Muscle layer of colon (tissue), 2 donors: ENCODE measurements around the gene TFAP2A.

Experiments
- H3K27ac ChIP-seq: one replicate; pipeline ENCODE4 v1.7.0; 2013; ENCODE audit warnings: low read depth, mild to moderate bottlenecking, low read length, moderate library complexity
- H3K27me3 ChIP-seq, 2 donors: one replicate each; pipeline ENCODE4 v1.7.0; 2013; ENCODE audit warnings: low read length in 2 of 2, mild to moderate bottlenecking in 2 of 2; ENCODE audit not compliant: insufficient read depth in 2 of 2, control insufficient read depth in 1 of 2
- H3K36me3 ChIP-seq: one replicate; pipeline ENCODE4 v1.7.0; 2013; ENCODE audit warnings: mild to moderate bottlenecking, low read length; ENCODE audit not compliant: insufficient read depth
- H3K4me1 ChIP-seq: one replicate; pipeline ENCODE4 v1.7.0; 2013; ENCODE audit warnings: mild to moderate bottlenecking, low read length; ENCODE audit not compliant: insufficient read depth
- H3K4me3 ChIP-seq, 2 donors: one replicate each; pipeline ENCODE4 v1.7.0; 2013; ENCODE audit warnings: low read length in 2 of 2, low read depth in 1 of 2, mild to moderate bottlenecking in 1 of 2, moderate library complexity in 1 of 2
- H3K9ac ChIP-seq: one replicate; pipeline ENCODE4 v1.7.0; 2013; ENCODE audit warnings: low read length
- H3K9me3 ChIP-seq: one replicate; pipeline ENCODE4 v1.7.0; 2013; ENCODE audit warnings: mild to moderate bottlenecking, low read length
- donor health status: abdominal sarcoma.
- donor health status: Adenocarcinoma of cecum.

Gene TFAP2A

GRCh38 chr6:10425176-10425974, 10.5 kb upstream of the TFAP2A start:
- Histone ChIP-seq H3K36me3 (no peaks in the 10 kb centered on the region), H3K4me3 (peak overlapping the region; percentile 12 to 21), H3K4me1 (no peaks in the 10 kb centered on the region), H3K27me3 (peaks cover 44 to 68% of the 10 kb centered on the region in 2 donors), H3K27ac (no peak overlapping the region), H3K9ac (no peak overlapping the region), H3K9me3 (no peaks in the 10 kb centered on the region)

DNA sequence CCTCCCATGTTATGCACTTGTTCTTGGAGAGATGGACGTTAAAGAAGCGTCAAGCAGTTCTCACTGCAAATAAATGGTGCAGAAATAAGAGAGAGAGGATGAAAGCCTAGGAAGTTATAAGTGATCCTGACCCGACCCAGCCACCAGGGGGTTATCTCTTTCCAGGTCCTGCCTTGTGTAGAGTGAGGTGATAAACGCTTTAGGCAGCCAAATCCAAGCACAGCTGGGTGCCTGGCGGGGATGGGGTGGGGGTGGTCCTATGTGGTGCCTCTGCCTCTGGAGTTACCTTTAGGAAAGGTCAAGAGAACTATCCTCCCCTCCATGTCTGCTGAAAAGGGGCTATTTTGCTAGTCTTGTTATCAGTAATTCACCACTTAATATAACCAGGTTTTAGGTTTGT, 9.2 kb upstream of the TFAP2A start:
- H3K27me3 ChIP-seq = peaks cover 57 to 82% of the 10 kb centered on the region in 2 donors
- H3K9me3 ChIP-seq = no peaks in the 10 kb centered on the region
- no peak overlapping the region for H3K4me3 ChIP-seq
- no peak overlapping the region for H3K9ac ChIP-seq
- H3K27ac ChIP-seq = no peak overlapping the region
- no peaks in the 10 kb centered on the region for H3K4me1 ChIP-seq
- H3K36me3 ChIP-seq = no peaks in the 10 kb centered on the region

DNA sequence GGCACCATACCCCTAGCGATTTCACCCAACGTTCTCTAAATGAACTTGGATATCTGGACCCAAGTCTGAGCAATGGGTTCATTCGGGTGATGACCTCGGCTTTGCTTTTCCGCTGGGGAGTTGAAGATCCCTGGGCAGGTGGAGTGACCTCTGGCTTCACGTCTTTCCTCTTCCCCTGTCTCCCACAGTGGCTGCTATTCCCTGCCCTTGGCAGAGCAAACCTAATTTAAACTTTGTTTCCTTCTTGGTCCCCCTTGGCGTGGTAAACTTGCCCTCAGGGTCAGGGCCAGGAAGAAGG, 7.8 kb upstream of the TFAP2A start:
- peaks cover 70 to 91% of the 10 kb centered on the region in 2 donors for H3K27me3 ChIP-seq
- no peaks in the 10 kb centered on the region for H3K4me1 ChIP-seq
- H3K9ac ChIP-seq = no peak overlapping the region
- no peaks in the 10 kb centered on the region for H3K36me3 ChIP-seq
- no peak overlapping the region for H3K27ac ChIP-seq
- no peaks in the 10 kb centered on the region for H3K9me3 ChIP-seq
- H3K4me3 ChIP-seq = no peak overlapping the region

- no peak overlapping the region for H3K4me3 ChIP-seq
- peaks cover 75 to 93% of the 10 kb centered on the region in 2 donors for H3K27me3 ChIP-seq
Measured at GRCh38 chr6:10421921-10422736, 7.3 kb upstream of the TFAP2A start.

GRCh38 chr6:10421158-10421920, 6.5 kb upstream of the TFAP2A start:
- Histone ChIP-seq H3K36me3 (no peaks in the 10 kb centered on the region), H3K27me3 (peaks cover 83 to 99% of the 10 kb centered on the region in 2 donors), H3K27ac (no peak overlapping the region), H3K9me3 (no peaks in the 10 kb centered on the region), H3K9ac (no peak overlapping the region), H3K4me3 (no peak overlapping the region), H3K4me1 (no peaks in the 10 kb centered on the region)

More at GRCh38 chr6:10421921-10422736, 7.3 kb upstream of the TFAP2A start:
- H3K36me3 ChIP-seq = no peaks in the 10 kb centered on the region
- H3K27ac ChIP-seq = no peak overlapping the region
- no peak overlapping the region for H3K9ac ChIP-seq
- H3K4me1 ChIP-seq = no peaks in the 10 kb centered on the region
- no peaks in the 10 kb centered on the region for H3K9me3 ChIP-seq

- H3K36me3 ChIP-seq = no peaks in the 10 kb centered on the region
- H3K27ac ChIP-seq = no peak overlapping the region
- peaks cover 90 to 99% of the 10 kb centered on the region in 2 donors for H3K27me3 ChIP-seq
- H3K9ac ChIP-seq = no peak overlapping the region
- H3K4me3 ChIP-seq = no peak overlapping the region
- H3K4me1 ChIP-seq = no peaks in the 10 kb centered on the region
- H3K9me3 ChIP-seq = no peaks in the 10 kb centered on the region
Measured at GRCh38 chr6:10420546-10421157, 5.8 kb upstream of the TFAP2A start.

GRCh38 chr6:10419749-10420545, 5.1 kb upstream of the TFAP2A start:
- no peaks in the 10 kb centered on the region for H3K36me3 ChIP-seq
- peaks cover 95 to 99% of the 10 kb centered on the region in 2 donors for H3K27me3 ChIP-seq
- no peaks in the 10 kb centered on the region for H3K4me1 ChIP-seq
- no peak overlapping the region for H3K9ac ChIP-seq
- H3K4me3 ChIP-seq = no peak overlapping the region
- H3K27ac ChIP-seq = no peak overlapping the region
- no peaks in the 10 kb centered on the region for H3K9me3 ChIP-seq

DNA sequence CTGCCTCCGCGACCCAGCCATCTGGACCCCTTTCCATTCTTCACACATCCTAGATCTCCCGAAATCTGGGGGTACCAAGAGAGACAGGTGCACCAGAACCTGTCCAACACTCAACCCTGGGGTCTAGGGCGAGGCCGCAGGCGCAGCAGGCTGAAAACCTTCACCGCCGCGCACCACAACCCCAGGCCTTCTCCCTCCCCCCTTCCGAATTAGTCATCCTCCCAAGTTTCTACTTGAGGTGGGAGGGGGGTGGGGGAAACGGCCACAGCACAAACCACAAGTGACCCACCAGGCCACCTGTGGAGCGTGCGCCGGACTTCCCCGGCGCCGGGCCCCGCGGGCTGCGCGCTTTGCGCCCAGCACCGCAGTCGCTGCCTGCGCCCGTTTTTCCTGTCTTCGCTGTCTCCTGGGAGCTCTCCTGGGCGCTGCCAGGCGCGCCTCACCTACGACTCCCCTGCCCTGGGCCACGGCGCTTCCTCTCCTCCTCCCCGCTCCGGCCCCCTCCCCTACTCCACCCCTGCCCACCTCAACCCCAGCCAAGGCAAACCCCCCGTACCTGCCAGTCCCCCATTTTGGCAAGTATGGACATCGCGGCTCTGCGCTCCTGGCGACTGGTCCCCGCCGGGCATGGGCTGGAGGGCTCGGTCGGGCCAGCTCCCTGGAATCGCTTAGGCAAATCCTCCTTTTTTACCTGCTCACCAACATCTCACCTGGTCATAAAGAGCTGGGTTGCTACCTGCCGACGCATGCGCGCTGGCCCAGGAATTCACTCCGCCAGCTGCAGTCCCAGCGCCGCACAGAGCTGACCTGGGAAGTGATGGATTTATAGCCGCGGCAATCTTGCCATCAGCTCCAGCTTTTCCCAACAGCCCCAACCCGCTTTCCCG, 4.2 kb upstream of the TFAP2A start:
- Histone ChIP-seq H3K27me3 (peaks cover 95 to 99% of the 10 kb centered on the region in 2 donors), H3K36me3 (no peaks in the 10 kb centered on the region), H3K4me3 (no peak overlapping the region), H3K9me3 (no peaks in the 10 kb centered on the region), H3K9ac (no peak overlapping the region), H3K4me1 (peaks cover 4% of the 10 kb centered on the region), H3K27ac (no peak overlapping the region)

- Histone ChIP-seq H3K27me3 (peaks cover 98 to 99% of the 10 kb centered on the region in 2 donors), H3K9me3 (no peaks in the 10 kb centered on the region), H3K4me3 (no peak overlapping the region), H3K4me1 (peaks cover 11% of the 10 kb centered on the region), H3K36me3 (no peaks in the 10 kb centered on the region), H3K27ac (no peak overlapping the region), H3K9ac (no peak overlapping the region)
Measured at GRCh38 chr6:10418361-10418861, 3.5 kb upstream of the TFAP2A start.

- H3K9ac ChIP-seq = no peak overlapping the region
- H3K36me3 ChIP-seq = no peaks in the 10 kb centered on the region
- no peaks in the 10 kb centered on the region for H3K9me3 ChIP-seq
- H3K4me3 ChIP-seq = no peak overlapping the region
- H3K27me3 ChIP-seq = peaks cover 98 to 100% of the 10 kb centered on the region in 2 donors
- H3K27ac ChIP-seq = no peak overlapping the region
- H3K4me1 ChIP-seq = peaks cover 17% of the 10 kb centered on the region
Measured at GRCh38 chr6:10417681-10418104, 2.8 kb upstream of the TFAP2A start.
